ENCODE data around the gene APLF. TPM values are rescaled to one million over a fixed set of nuclear protein-coding genes. Genes with fewer than 3 reads are reported as not detected.

The APLF gene
- total and polyA plus RNA-seq, 4 donors = 0.18 to 3.8 (median 1.0) TPM

DNA sequence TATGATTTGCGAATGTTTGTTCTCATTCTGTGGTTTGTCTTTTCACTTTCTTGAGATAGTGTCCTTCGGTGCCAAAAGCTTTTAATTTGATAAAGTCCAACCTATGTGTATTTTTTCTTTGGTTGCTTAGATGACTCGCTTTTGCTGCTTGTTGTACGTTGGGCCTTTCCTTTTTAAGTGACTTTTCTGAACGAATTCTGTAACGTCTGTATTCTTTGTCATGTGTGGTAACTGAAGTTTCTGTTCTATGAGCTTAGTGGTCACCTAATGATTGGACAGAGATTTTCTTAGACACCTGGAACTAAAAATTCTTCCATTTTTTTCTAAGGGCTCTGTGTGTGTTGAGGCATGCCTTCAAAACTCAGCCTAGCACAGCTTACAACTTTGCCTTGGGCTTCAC lies 156.4 kb downstream of the APLF start:
- no peaks in the 10 kb centered on the region for H3K36me3 ChIP-seq (ENCODE audit: control insufficient read depth in 4 of 4, insufficient read depth in 3 of 4, low read depth in 1 of 4, low read length in 3 of 4)
- peaks cover 0 to 3% (median 0%) of the 10 kb centered on the region in 4 donors for H3K9me3 ChIP-seq (ENCODE audit: control insufficient read depth in 4 of 4, low read length in 3 of 4)
- TF ChIP-seq RXRA (IDR thresholded peaks at IDR 0.05) (no peak), GABPA (IDR thresholded peaks at IDR 0.05 in 1 of 2, conservative IDR thresholded peaks at IDR 0.05 in 1 of 2) (no peak), HNF4A (conservative IDR thresholded peaks at IDR 0.05) (no peak), YY1 (IDR thresholded peaks at IDR 0.05) (no peak), EGR1 (IDR thresholded peaks at IDR 0.05; ENCODE audit: low read depth in 2 of 2) (no peak), ATF3 (IDR thresholded peaks at IDR 0.05) (no peak), NR2F2 (IDR thresholded peaks at IDR 0.05) (no peak), SP1 (IDR thresholded peaks at IDR 0.05) (no peak), FOXA2 (IDR thresholded peaks at IDR 0.05) (no peak), RAD21 (IDR thresholded peaks at IDR 0.05) (no peak), HNF4G (IDR thresholded peaks at IDR 0.05) (no peak), FOXA1 (IDR thresholded peaks at IDR 0.05) (no peak), MAX (IDR thresholded peaks at IDR 0.05) (no peak), TAF1 (conservative IDR thresholded peaks at IDR 0.05) (no peak)
- TF ChIP-seq, protein P1, sequence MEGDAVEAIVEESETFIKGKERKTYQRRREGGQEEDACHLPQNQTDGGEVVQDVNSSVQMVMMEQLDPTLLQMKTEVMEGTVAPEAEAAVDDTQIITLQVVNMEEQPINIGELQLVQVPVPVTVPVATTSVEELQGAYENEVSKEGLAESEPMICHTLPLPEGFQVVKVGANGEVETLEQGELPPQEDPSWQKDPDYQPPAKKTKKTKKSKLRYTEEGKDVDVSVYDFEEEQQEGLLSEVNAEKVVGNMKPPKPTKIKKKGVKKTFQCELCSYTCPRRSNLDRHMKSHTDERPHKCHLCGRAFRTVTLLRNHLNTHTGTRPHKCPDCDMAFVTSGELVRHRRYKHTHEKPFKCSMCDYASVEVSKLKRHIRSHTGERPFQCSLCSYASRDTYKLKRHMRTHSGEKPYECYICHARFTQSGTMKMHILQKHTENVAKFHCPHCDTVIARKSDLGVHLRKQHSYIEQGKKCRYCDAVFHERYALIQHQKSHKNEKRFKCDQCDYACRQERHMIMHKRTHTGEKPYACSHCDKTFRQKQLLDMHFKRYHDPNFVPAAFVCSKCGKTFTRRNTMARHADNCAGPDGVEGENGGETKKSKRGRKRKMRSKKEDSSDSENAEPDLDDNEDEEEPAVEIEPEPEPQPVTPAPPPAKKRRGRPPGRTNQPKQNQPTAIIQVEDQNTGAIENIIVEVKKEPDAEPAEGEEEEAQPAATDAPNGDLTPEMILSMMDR (IDR thresholded peaks at IDR 0.05; ENCODE audit: low read depth, low read length, missing input control) = no peak
- 94% methylated on average over 6 of the region's 6 CpGs for WGBS
- no peak overlapping the region for H3K9ac ChIP-seq (ENCODE audit: low read depth in 1 of 2, low read length in 2 of 2)
- H3K4me3 ChIP-seq (ENCODE audit: low read depth in 1 of 3, low read length in 3 of 3) = no peak overlapping the region
- H3K27ac ChIP-seq (ENCODE audit: low read depth in 1 of 2, low read length in 2 of 2) = no peak overlapping the region
- no peaks in the 10 kb centered on the region for H3K4me1 ChIP-seq (ENCODE audit: control insufficient read depth in 4 of 4, insufficient read depth in 4 of 4, low read length in 3 of 4)
- no peak for DNase-seq (ENCODE audit: low spot score)
- H3K27me3 ChIP-seq (ENCODE audit: control insufficient read depth in 4 of 4, insufficient read depth in 4 of 4, low read length in 3 of 4) = no peaks in the 10 kb centered on the region

DNA sequence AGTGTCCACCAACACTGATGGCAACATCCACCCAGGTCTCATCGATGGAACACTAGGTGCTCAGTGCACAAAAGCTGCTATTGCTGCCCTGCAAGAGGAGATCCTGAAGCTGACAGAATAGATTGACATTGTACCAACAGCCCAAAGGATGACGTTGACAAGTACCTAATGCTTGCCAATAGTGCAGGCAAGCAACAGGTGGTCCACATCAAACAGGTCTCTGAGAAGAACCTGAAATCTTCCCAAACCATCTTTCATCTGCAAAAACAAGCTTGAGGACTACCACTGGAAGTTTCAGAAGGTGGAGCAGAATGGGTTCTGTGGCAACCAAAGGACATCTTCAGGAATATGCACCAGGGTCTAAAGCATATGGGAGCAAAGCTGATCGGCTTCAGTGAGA lies 160.2 kb downstream of the APLF start:
- H3K4me3 ChIP-seq (ENCODE audit: low read depth in 1 of 3, low read length in 3 of 3) = no peak overlapping the region
- peaks cover 0 to 3% (median 0%) of the 10 kb centered on the region in 4 donors for H3K9me3 ChIP-seq (ENCODE audit: control insufficient read depth in 4 of 4, low read length in 3 of 4)
- DNase-seq (ENCODE audit: low spot score) = no peak
- TF ChIP-seq ATF3 (IDR thresholded peaks at IDR 0.05) = no peak
- TF ChIP-seq, protein P2, sequence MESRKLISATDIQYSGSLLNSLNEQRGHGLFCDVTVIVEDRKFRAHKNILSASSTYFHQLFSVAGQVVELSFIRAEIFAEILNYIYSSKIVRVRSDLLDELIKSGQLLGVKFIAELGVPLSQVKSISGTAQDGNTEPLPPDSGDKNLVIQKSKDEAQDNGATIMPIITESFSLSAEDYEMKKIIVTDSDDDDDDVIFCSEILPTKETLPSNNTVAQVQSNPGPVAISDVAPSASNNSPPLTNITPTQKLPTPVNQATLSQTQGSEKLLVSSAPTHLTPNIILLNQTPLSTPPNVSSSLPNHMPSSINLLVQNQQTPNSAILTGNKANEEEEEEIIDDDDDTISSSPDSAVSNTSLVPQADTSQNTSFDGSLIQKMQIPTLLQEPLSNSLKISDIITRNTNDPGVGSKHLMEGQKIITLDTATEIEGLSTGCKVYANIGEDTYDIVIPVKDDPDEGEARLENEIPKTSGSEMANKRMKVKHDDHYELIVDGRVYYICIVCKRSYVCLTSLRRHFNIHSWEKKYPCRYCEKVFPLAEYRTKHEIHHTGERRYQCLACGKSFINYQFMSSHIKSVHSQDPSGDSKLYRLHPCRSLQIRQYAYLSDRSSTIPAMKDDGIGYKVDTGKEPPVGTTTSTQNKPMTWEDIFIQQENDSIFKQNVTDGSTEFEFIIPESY (IDR thresholded peaks at IDR 0.05) = no peak
- TF ChIP-seq RXRA (IDR thresholded peaks at IDR 0.05) = no peak
- TF ChIP-seq SP1 (IDR thresholded peaks at IDR 0.05) = no peak
- no peak for TF ChIP-seq HNF4G (IDR thresholded peaks at IDR 0.05)
- no peak for TF ChIP-seq HNF4A (conservative IDR thresholded peaks at IDR 0.05)
- no peak for TF ChIP-seq TAF1 (conservative IDR thresholded peaks at IDR 0.05)
- no peak for TF ChIP-seq JUND (IDR thresholded peaks at IDR 0.05)
- no peak for TF ChIP-seq REST (IDR thresholded peaks at IDR 0.05)
- no peak for TF ChIP-seq RAD21 (IDR thresholded peaks at IDR 0.05)
- no peak for TF ChIP-seq FOXA1 (IDR thresholded peaks at IDR 0.05)
- TF ChIP-seq NR2F2 (IDR thresholded peaks at IDR 0.05) = no peak
- TF ChIP-seq GABPA (IDR thresholded peaks at IDR 0.05 in 1 of 2, conservative IDR thresholded peaks at IDR 0.05 in 1 of 2) = no peak
- TF ChIP-seq YY1 (IDR thresholded peaks at IDR 0.05) = no peak
- TF ChIP-seq MAX (IDR thresholded peaks at IDR 0.05) = no peak
- TF ChIP-seq FOXA2 (IDR thresholded peaks at IDR 0.05) = no peak
- TF ChIP-seq, protein P1 (IDR thresholded peaks at IDR 0.05; ENCODE audit: low read depth, low read length, missing input control) = no peak
- no peak for TF ChIP-seq EGR1 (IDR thresholded peaks at IDR 0.05; ENCODE audit: low read depth in 2 of 2)
- H3K4me1 ChIP-seq (ENCODE audit: control insufficient read depth in 4 of 4, insufficient read depth in 4 of 4, low read length in 3 of 4) = no peaks in the 10 kb centered on the region
- H3K27me3 ChIP-seq (ENCODE audit: control insufficient read depth in 4 of 4, insufficient read depth in 4 of 4, low read length in 3 of 4) = no peaks in the 10 kb centered on the region
- H3K9ac ChIP-seq (ENCODE audit: low read depth in 1 of 2, low read length in 2 of 2) = no peak overlapping the region
- 89% methylated on average over 3 of the region's 3 CpGs for WGBS
- no peak overlapping the region for H3K27ac ChIP-seq (ENCODE audit: low read depth in 1 of 2, low read length in 2 of 2)
- H3K36me3 ChIP-seq (ENCODE audit: control insufficient read depth in 4 of 4, insufficient read depth in 3 of 4, low read depth in 1 of 4, low read length in 3 of 4) = no peaks in the 10 kb centered on the region

Data from liver (tissue), 9 donors.